Activated CD8-positive, alpha-beta T cell treated with anti-CD3 and anti-CD28 coated beads, Interleukin-2, amount 10 ng/mL, durations not matched to agents 7 days and 5 days (primary cell): ENCODE data around the gene DGKE. TPM values are rescaled to one million over a fixed set of nuclear protein-coding genes. Genes with fewer than 3 reads are reported as not detected.
A peak's percentile ranks its signal among the peaks of the same experiment; 100 is the strongest.

Experiments
- ATAC-seq: fragments of 150-1000 bp; cut with Tn5 transposase; one replicate; pipeline ENCODE4 v1.10.0; 2021; ENCODE audit warnings: moderate library complexity
- CTCF ChIA-PET: fragments of 350-600 bp; sonication (Branson Sonifier 250); formaldehyde crosslinking; loops from one replicate; lab custom pipeline; 2021; ENCODE audit warnings: antibody characterized with exemption; lab: Charles Lee
- POLR2A ChIA-PET: fragments of 350-600 bp; sonication (Branson Sonifier 250); formaldehyde crosslinking; loops from one replicate; lab custom pipeline; 2021; ENCODE audit warnings: antibody characterized with exemption; lab: Charles Lee
- DNase-seq: peaks from one replicate; pipeline ENCODE4 v3.0.0-alpha.2; 2020
- H3K27ac Mint-ChIP-seq: one replicate; pipeline ENCODE4 v1.8.0; 2021; ENCODE audit warnings: mild to moderate bottlenecking, mixed read lengths
- H3K27me3 Mint-ChIP-seq: one replicate; pipeline ENCODE4 v1.8.0; 2021; ENCODE audit warnings: low read depth, mixed read lengths
- H3K36me3 Mint-ChIP-seq: one replicate; pipeline ENCODE4 v1.8.0; 2021; ENCODE audit warnings: low read depth, mixed read lengths
- H3K4me1 Mint-ChIP-seq: one replicate; pipeline ENCODE4 v1.8.0; 2021; ENCODE audit warnings: low read depth, mixed read lengths
- H3K4me3 Mint-ChIP-seq: one replicate; pipeline ENCODE4 v1.8.0; 2021; ENCODE audit warnings: mild to moderate bottlenecking, mixed read lengths
- H3K9me3 Mint-ChIP-seq: one replicate; pipeline ENCODE4 v1.8.0; 2022; ENCODE audit warnings: mixed read lengths; ENCODE audit not compliant: insufficient read depth
- total RNA-seq, 2 experiments: library from RNA; stranded (reverse); gene quantifications; one replicate each; pipeline ENCODE4 v1.2.3, GENCODE V29; 2021

DGKE gene
- total RNA-seq, 2 experiments from 2014 or later: 30.8 to 31.1 TPM

DNA sequence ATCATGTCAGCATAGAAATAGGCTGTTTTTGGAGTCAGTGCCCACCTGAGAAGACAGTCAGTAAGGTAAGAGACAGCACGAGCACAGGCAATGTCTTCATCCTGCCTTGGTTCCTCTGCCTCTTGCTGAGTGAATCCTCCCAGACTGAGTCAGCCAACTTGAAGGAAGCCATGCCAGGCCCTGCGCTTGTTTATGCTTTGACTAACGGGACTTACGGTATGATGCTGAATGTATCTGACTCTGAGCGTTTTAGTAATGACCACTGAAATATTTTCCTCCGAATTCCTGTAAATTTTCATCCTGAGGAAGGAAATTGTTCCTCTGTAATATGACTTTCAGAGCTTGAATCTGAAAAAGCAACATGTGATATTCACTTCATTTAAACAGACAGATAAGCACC is 18.2 kb upstream of the DGKE start:
- CTCF ChIA-PET: interaction anchor here (1.3 to 1.7 kb wide), 3 partner anchors 9 to 130 kb away, joined by 3 to 6 read pairs (median 4); no protein-coding TSS in a partner anchor
- Mint-ChIP-seq H3K9me3 (no peaks in the 10 kb centered on the region), H3K36me3 (no peaks in the 10 kb centered on the region), H3K27me3 (peaks cover 5% of the 10 kb centered on the region), H3K4me1 (peaks cover 4% of the 10 kb centered on the region), H3K27ac (no peak overlapping the region), H3K4me3 (no peak overlapping the region)
- POLR2A ChIA-PET: interaction anchor here (0.5 kb wide), 1 partner anchor 13 kb away, joined by 3 read pairs; no protein-coding TSS in a partner anchor
- DNase-seq: no peak
- ATAC-seq: no peak

DNA sequence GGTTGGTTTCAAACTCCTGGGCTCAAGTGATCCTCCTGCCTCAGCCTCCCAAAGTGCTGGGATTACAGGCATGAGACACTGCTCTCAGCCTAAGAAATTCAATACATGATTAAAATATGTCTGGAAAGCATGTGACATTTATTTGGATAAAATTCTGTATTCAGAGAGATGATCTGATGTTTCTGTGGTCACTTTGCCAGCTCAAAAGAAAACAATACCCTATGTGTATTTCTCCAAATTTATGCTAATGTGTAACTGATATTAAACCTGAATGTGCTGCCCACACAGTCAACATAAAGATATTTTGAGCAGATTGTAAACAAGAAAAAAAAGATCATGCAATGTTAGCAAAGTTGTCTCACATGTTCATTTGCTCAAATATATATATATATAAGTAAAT is 16.9 kb upstream of the DGKE start:
- H3K36me3 Mint-ChIP-seq: no peaks in the 10 kb centered on the region
- no peaks in the 10 kb centered on the region for H3K9me3 Mint-ChIP-seq
- peaks cover 4% of the 10 kb centered on the region for H3K4me1 Mint-ChIP-seq
- ChIA-PET POLR2A (no interaction called here), CTCF (interaction anchor here (1.1 to 1.2 kb wide), 2 partner anchors 23 to 783 kb away, joined by 3 read pairs; no protein-coding TSS in a partner anchor)
- H3K4me3 Mint-ChIP-seq: no peak overlapping the region
- H3K27ac Mint-ChIP-seq: no peak overlapping the region
- H3K27me3 Mint-ChIP-seq: peaks cover 5% of the 10 kb centered on the region
- ATAC-seq (no peak), DNase-seq (no peak)

DNA sequence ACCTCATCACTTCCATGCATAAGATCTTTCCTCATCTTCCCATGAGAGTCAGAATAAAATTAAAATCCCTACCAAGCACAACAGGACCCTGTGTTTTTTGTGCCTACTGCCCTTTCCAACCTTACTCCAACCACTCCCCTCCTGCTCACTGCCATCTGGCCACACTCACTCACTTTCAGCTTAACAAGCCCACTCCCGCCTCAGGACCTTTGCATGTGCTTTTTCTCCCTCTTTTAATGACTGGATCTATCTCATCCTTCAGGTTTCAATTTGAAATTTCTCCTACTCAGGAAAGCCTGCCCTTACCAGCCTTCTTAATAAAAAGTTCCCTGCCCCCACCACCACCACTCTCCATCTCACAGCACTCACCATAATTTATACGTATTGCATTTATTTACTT is 14.9 kb upstream of the DGKE start:
- Mint-ChIP-seq H3K36me3 (peaks cover 4% of the 10 kb centered on the region), H3K4me3 (no peak overlapping the region), H3K4me1 (peaks cover 4% of the 10 kb centered on the region), H3K9me3 (no peaks in the 10 kb centered on the region), H3K27me3 (no peaks in the 10 kb centered on the region), H3K27ac (no peak overlapping the region)
- ATAC-seq (no peak), DNase-seq (no peak)
- POLR2A ChIA-PET: interaction anchor here (1.1 to 1.7 kb wide), 2 partner anchors 13 to 15 kb away, joined by 3 to 8 read pairs; partner anchors contain the start of genes C17orf67 and DGKE
- CTCF ChIA-PET: interaction anchor here (0.9 to 5.4 kb wide), 38 partner anchors 10 to 928 kb away, joined by 3 to 64 read pairs (median 5); partner anchors contain the start of genes AKAP1, C17orf67, DGKE and TRIM25

DNA sequence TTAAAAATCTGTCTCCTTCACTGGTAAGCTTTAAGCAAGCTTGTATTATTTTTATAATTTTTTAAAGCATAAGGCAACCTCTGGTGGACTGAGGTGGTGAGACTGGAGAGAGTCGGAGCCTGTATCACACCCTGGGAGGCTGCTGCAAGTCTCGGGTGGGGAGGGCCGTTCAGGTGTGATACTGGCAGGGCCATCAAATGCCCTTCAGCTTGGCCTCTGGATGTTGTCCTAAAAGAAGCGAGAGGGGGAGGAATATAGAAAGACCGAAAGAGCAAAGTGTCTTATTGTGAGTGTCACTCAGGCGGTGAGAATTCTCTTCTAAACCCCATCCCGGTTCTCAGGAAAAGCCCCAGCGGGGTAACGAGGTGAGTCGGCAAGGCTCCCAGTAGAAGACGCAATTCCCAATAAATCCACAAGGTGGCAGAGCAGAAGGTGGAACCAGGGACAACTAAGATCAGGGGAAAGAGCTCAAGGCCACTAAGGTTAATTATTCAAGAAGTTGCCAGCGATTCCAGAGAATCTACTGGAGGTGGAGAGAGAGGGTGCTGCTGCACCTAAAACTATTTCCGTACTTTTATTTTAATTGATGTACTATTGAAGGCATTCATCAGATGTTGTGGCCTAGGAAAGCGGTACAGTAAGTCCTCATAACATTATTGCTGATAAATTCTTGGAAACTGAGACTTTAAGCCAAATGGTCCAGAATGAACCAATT is 14.4 kb upstream of the DGKE start:
- H3K9me3 Mint-ChIP-seq: no peaks in the 10 kb centered on the region
- ATAC-seq: peak; percentile 92
- ChIA-PET CTCF (interaction anchor here (0.6 to 5.4 kb wide), 53 partner anchors 9 to 928 kb away, joined by 3 to 64 read pairs (median 4); partner anchors contain the start of genes AKAP1, C17orf67, DGKE and TRIM25), POLR2A (interaction anchor here (1.1 to 1.7 kb wide), 2 partner anchors 13 to 15 kb away, joined by 3 to 8 read pairs; partner anchors contain the start of genes C17orf67 and DGKE)
- H3K27ac Mint-ChIP-seq: no peak overlapping the region
- H3K4me1 Mint-ChIP-seq: peaks cover 7% of the 10 kb centered on the region
- DNase-seq: peak; percentile 81
- H3K27me3 Mint-ChIP-seq: no peaks in the 10 kb centered on the region
- peaks cover 4% of the 10 kb centered on the region for H3K36me3 Mint-ChIP-seq
- H3K4me3 Mint-ChIP-seq: no peak overlapping the region

DNA sequence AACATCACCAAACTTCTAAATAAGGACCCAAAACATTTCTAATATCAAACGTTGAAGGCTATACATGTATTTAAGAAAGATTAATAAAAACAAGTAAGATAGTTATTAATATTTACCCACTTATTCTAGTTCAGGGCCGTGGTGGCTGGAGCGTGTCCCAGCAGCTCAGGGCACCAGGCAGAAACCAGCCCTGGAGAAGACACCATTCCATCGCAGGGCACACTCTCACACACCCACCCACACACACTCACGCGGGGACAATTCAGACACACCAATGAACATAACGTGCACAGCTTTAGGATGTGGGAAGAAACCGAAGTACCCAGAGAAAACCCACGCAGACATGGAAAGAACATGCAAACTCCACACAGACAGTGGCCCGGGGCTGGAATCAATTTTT is 13.7 kb upstream of the DGKE start:
- ATAC-seq (no peak), DNase-seq (no peak)
- H3K27ac Mint-ChIP-seq: no peak overlapping the region
- POLR2A ChIA-PET: interaction anchor here (0.6 to 1.7 kb wide), 3 partner anchors 12 to 156 kb away, joined by 3 to 8 read pairs (median 3); partner anchors contain the start of genes C17orf67 and DGKE
- H3K27me3 Mint-ChIP-seq: no peaks in the 10 kb centered on the region
- no peaks in the 10 kb centered on the region for H3K9me3 Mint-ChIP-seq
- peaks cover 4% of the 10 kb centered on the region for H3K36me3 Mint-ChIP-seq
- no peak overlapping the region for H3K4me3 Mint-ChIP-seq
- CTCF ChIA-PET: interaction anchor here (0.6 to 5.4 kb wide), 53 partner anchors 8 to 927 kb away, joined by 3 to 64 read pairs (median 4); partner anchors contain the start of genes AKAP1, C17orf67, DGKE and TRIM25
- H3K4me1 Mint-ChIP-seq: peaks cover 7% of the 10 kb centered on the region

DNA sequence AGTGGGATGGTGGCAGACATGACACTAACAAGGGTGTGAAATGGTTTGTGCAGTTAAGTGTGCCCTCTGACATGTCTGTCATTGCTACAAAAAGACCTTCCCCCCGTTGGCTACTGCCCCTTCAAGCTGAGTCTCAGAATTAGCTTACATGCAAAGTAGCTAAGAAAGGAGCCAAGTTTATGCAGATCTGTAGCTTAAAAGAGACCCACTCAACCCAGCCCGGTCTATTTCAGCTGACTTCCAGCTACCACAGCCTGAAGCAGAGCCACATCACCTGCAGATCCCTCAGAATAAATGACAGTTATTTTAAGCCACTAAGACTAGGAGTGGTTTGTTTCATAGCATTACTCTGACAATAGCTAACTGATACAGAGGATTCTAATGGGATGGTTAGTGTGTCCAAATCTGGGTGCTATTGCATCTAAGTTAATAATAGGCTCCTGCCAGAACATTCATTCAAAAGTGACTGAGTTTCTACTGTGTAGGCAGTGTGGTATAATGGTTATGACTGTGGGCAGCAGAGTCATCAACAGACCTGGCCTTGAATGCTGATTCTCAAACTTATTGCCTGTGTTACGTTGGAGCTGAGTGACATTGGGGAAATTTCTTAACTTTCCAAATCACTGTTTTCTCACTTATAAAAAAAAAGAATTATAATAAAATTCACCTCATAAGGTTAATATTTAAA is 12.0 kb upstream of the DGKE start:
- no peak for ATAC-seq
- POLR2A ChIA-PET: no interaction called here

DNA sequence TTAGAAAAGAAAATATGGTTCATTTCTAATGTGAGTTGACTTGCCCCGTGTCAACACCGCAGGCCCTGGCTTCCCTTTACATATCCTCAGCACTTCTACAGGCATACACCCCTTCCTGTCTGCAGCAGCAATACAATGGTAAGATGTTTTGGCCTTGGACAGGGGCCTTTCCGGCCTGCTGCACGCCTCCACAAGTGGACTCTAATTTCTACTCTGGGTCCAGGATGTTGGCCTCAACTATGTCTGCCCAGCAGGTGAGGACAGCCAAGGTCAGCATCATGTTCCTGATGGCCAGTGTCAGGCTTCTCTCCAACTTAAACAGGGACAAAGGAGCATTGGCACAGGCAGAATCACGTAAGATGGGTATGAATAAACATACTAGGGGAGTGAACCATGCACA is 11.2 kb upstream of the DGKE start:
- Mint-ChIP-seq H3K9me3 (no peaks in the 10 kb centered on the region), H3K4me3 (no peak overlapping the region), H3K4me1 (peaks cover 7% of the 10 kb centered on the region), H3K27me3 (no peaks in the 10 kb centered on the region), H3K27ac (no peak overlapping the region), H3K36me3 (peaks cover 4% of the 10 kb centered on the region)
- CTCF ChIA-PET: interaction anchor here (1.0 to 5.4 kb wide), 2 partner anchors 10 to 118 kb away, joined by 3 to 64 read pairs; no protein-coding TSS in a partner anchor
- ATAC-seq (no peak), DNase-seq (no peak)
- POLR2A ChIA-PET: no interaction called here

More for the DNA sequence above, 12.0 kb upstream of the DGKE start:
- no peak overlapping the region for H3K27ac Mint-ChIP-seq
- H3K36me3 Mint-ChIP-seq: peaks cover 4% of the 10 kb centered on the region
- peaks cover 7% of the 10 kb centered on the region for H3K4me1 Mint-ChIP-seq
- no peaks in the 10 kb centered on the region for H3K27me3 Mint-ChIP-seq
- no peak overlapping the region for H3K4me3 Mint-ChIP-seq
- DNase-seq: no peak
- CTCF ChIA-PET: interaction anchor here (0.7 to 5.4 kb wide), 3 partner anchors 41 to 119 kb away, joined by 3 to 64 read pairs (median 3); no protein-coding TSS in a partner anchor
- H3K9me3 Mint-ChIP-seq: no peaks in the 10 kb centered on the region

DNA sequence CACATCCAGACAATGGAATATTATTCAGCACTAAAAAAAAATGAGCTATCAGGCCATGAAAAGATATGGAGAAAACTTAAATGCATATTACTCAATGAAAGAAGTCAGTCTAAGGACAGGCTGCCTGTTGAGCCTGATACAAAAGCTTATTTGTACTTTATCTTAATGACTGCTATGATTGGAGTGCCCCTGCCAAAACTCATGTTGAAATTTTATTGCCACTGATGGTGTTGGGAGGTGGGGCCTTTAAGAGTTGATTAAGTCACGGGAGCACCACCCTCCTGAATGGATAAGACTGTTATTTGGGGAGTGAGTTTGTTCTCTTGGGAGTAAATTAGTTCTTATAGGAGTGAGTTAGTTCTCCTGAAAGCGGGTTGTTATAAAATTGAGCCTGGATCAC is 10.1 kb upstream of the DGKE start:
- Mint-ChIP-seq H3K9me3 (no peaks in the 10 kb centered on the region), H3K27ac (no peak overlapping the region), H3K4me3 (no peak overlapping the region), H3K27me3 (no peaks in the 10 kb centered on the region), H3K4me1 (peaks cover 7% of the 10 kb centered on the region), H3K36me3 (peaks cover 4% of the 10 kb centered on the region)
- ChIA-PET POLR2A (interaction anchor here (2.1 kb wide), 1 partner anchor 10 kb away, joined by 10 read pairs; the partner anchor contains the start of genes C17orf67 and DGKE), CTCF (interaction anchor here (0.6 to 2.9 kb wide), 5 partner anchors 8 to 155 kb away, joined by 3 to 13 read pairs (median 5); no protein-coding TSS in a partner anchor)
- ATAC-seq: no peak
- no peak for DNase-seq

DNA sequence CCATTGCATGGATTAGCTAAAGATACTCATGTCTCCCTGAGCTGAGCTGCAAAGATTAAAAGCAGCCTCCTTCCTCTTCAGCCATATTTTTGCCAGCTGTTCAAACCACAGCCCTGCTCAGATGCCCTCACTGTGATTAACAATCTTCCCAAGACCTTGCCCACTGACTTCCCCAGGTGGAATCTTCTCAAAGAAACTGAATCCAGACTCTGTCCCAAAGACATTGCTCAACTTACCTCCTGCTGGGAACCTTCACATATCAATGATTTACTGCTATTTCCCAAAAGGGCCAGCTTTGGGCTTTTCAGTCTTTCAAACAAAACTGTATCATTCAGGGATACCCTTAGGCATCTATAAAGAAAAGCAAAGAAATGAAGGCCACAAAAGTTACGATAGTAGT is 9.4 kb upstream of the DGKE start:
- POLR2A ChIA-PET: interaction anchor here (1.1 to 2.1 kb wide), 2 partner anchors 9 to 11 kb away, joined by 4 to 10 read pairs; partner anchors contain the start of genes C17orf67 and DGKE
- H3K4me3 Mint-ChIP-seq: no peak overlapping the region
- H3K36me3 Mint-ChIP-seq: peaks cover 5% of the 10 kb centered on the region
- CTCF ChIA-PET: interaction anchor here (0.8 to 2.9 kb wide), 4 partner anchors 8 to 115 kb away, joined by 3 to 13 read pairs (median 4); no protein-coding TSS in a partner anchor
- no peak overlapping the region for H3K27ac Mint-ChIP-seq
- ATAC-seq (no peak), DNase-seq (no peak)
- H3K27me3 Mint-ChIP-seq: no peaks in the 10 kb centered on the region
- H3K4me1 Mint-ChIP-seq: peaks cover 6% of the 10 kb centered on the region
- no peaks in the 10 kb centered on the region for H3K9me3 Mint-ChIP-seq

DNA sequence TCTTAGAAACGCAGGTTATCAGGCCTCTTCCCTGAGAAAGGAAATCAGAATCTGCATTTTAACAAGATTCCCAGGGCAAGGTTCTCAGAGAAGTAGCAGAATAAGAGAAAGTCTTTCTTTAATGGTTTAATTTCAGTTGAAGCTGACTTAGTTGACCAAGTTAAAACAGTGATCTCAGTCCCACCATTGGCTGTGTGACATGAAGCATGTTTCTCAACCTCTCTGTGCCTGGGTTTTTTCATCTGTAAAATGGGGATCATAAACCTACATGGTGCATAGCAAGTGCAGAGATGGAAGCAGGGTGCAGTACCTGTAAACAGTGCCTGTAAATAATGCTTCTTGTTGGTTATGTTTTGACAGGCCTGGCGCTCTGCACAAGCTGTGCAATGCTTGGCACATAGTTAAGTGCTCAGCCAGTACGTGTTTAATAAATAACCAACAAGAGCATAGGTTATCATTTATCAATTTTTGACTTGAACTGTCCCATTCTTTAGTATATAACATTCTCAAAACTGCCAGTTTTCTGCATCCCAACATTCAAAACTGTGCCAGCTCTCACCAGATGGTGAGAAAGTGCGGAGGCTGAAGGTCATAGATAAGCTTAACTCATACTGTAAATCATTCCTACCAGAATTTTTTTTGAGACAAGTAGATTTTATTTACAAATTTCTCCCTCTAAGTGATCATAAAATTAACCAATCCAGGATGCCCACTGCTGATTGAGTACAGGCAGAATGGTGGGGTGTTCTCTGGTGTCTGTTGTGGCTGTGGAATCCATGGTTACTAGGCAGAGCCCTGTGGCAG is 7.1 kb upstream of the DGKE start:
- Mint-ChIP-seq H3K4me3 (no peak overlapping the region), H3K27me3 (no peaks in the 10 kb centered on the region), H3K4me1 (peaks cover 15% of the 10 kb centered on the region), H3K27ac (no peak overlapping the region), H3K36me3 (peaks cover 20% of the 10 kb centered on the region), H3K9me3 (no peaks in the 10 kb centered on the region)
- ATAC-seq (no peak), DNase-seq (no peak)
- CTCF ChIA-PET: no interaction called here
- POLR2A ChIA-PET: no interaction called here
